SK-N-MC (cell line): ENCODE data around the gene PHTF1.
"Not testable (repeated sequence)": the region's sequence is repeated elsewhere in the genome, so short reads cannot be mapped to it uniquely, and the experiment has no call there.

ENCODE experiments used
- DNase-seq: peaks from one replicate; pipeline ENCODE4 v3.0.0-alpha.2; 2011; ENCODE audit warnings: low read depth, low spot score
- H3K27ac ChIP-seq: fragments of 200-600 bp; sonication (generic); 2 replicates; pipeline ENCODE4 v1.5.1; 2016; ENCODE audit warnings: mixed run types
- H3K36me3 ChIP-seq: fragments of 200-600 bp; sonication (generic); 2 replicates; pipeline ENCODE4 v1.6.1; 2017; ENCODE audit warnings: antibody characterized with exemption, low read length, mixed read lengths; ENCODE audit not compliant: insufficient read depth
- H3K4me3 ChIP-seq: fragments of 200-600 bp; sonication (generic); 2 replicates; pipeline ENCODE4 v1.5.1; 2016
- H3K9ac ChIP-seq: fragments of 200-600 bp; sonication (generic); 2 replicates; pipeline ENCODE4 v1.8.0; 2017; ENCODE audit warnings: mixed run types, mixed read lengths; ENCODE audit not compliant: insufficient read length
- H3K9me3 ChIP-seq: fragments of 200-600 bp; sonication (generic); 2 replicates; pipeline ENCODE4 v1.6.1; 2017; ENCODE audit warnings: low read depth, mild to moderate bottlenecking, antibody characterized with exemption, low read length, moderate library complexity, mixed read lengths
- EZH2 ChIP-seq: fragments of 200-600 bp; sonication (generic); IDR thresholded peaks from one replicate; pipeline ENCODE4 v1.6.1; 2017; ENCODE audit warnings: antibody characterized with exemption
- FOXP2 ChIP-seq: optimal IDR thresholded peaks from 2 replicates; pipeline ENCODE3; 2011; ENCODE audit warnings: mild to moderate bottlenecking, moderate library complexity; ENCODE audit not compliant: insufficient read depth; ENCODE audit errors: extremely low read length, control extremely low read depth
- POLR2AphosphoS5 ChIP-seq: IDR thresholded peaks from 2 replicates; pipeline ENCODE4 v1.6.1; 2012; ENCODE audit warnings: mild to moderate bottlenecking, low read depth, low read length, borderline replicate concordance

The PHTF1 gene

GRCh38 chr1:113765306-113766230 is 6.3 kb upstream of the PHTF1 start:
- DNase-seq: no peak
- Histone ChIP-seq H3K9ac (no peak overlapping the region), H3K36me3 (peaks cover 30% of the 10 kb centered on the region), H3K27ac (peak overlapping the region; percentile 65), H3K4me3 (peak overlapping the region; percentile 20; the same call in 1 of the 2 replicates), H3K9me3 (no peaks in the 10 kb centered on the region)
- TF ChIP-seq POLR2AphosphoS5: no peak
- no peak for TF ChIP-seq FOXP2
- no peak for TF ChIP-seq EZH2

- Histone ChIP-seq H3K27ac (0 out of 2 replicates have a peak overlapping the region, but pooled peaks have one; percentile 25), H3K36me3 (peaks cover 30% of the 10 kb centered on the region), H3K9me3 (no peaks in the 10 kb centered on the region), H3K4me3 (no peak overlapping the region), H3K9ac (no peak overlapping the region)
- no peak for TF ChIP-seq FOXP2
- TF ChIP-seq POLR2AphosphoS5: no peak
- no peak for TF ChIP-seq EZH2
- DNase-seq: no peak
Observed at GRCh38 chr1:113763661-113764060, 4.4 kb upstream of the PHTF1 start.

GRCh38 chr1:113761937-113762336 is 2.7 kb upstream of the PHTF1 start:
- H3K9me3 ChIP-seq: no peaks in the 10 kb centered on the region
- H3K36me3 ChIP-seq: peaks cover 15% of the 10 kb centered on the region
- peak overlapping the region; percentile 73 for H3K27ac ChIP-seq
- H3K4me3 ChIP-seq: no peak overlapping the region
- no peak for DNase-seq
- no peak for TF ChIP-seq POLR2AphosphoS5
- TF ChIP-seq EZH2: no peak
- no peak for TF ChIP-seq FOXP2
- peak overlapping the region; percentile 28 for H3K9ac ChIP-seq

GRCh38 chr1:113760102-113761080 is 1.1 kb upstream of the PHTF1 start:
- peaks cover 5% of the 10 kb centered on the region for H3K36me3 ChIP-seq
- no peaks in the 10 kb centered on the region for H3K9me3 ChIP-seq
- H3K9ac ChIP-seq: no peak overlapping the region
- H3K4me3 ChIP-seq: no peak overlapping the region
- no peak for DNase-seq
- H3K27ac ChIP-seq: 0 out of 2 replicates have a peak overlapping the region, but pooled peaks have one; percentile 15
- TF ChIP-seq POLR2AphosphoS5 (no peak), FOXP2 (no peak), EZH2 (no peak)

GRCh38 chr1:113758631-113759332 is 504 bp downstream of the PHTF1 start:
- TF ChIP-seq POLR2AphosphoS5 (no peak), EZH2 (no peak), FOXP2 (no peak)
- H3K9me3 ChIP-seq: no peaks in the 10 kb centered on the region
- peaks cover 12% of the 10 kb centered on the region for H3K36me3 ChIP-seq
- no peak overlapping the region for H3K27ac ChIP-seq
- H3K4me3 ChIP-seq: peak overlapping the region; percentile 93
- no peak for DNase-seq
- peak overlapping the region; percentile 71 for H3K9ac ChIP-seq

GRCh38 chr1:113756461-113756860 is 2.8 kb downstream of the PHTF1 start:
- no peak overlapping the region for H3K27ac ChIP-seq
- no peaks in the 10 kb centered on the region for H3K9me3 ChIP-seq
- TF ChIP-seq FOXP2 (no peak), EZH2 (no peak), POLR2AphosphoS5 (no peak)
- no peak overlapping the region for H3K4me3 ChIP-seq
- no peak overlapping the region for H3K9ac ChIP-seq
- DNase-seq: no peak
- H3K36me3 ChIP-seq: peaks cover 28% of the 10 kb centered on the region

GRCh38 chr1:113753333-113753732 is 6.0 kb downstream of the PHTF1 start:
- H3K27ac ChIP-seq, H3K9ac ChIP-seq, H3K9me3 ChIP-seq, DNase-seq, H3K4me3 ChIP-seq: not testable (repeated sequence)
- peaks cover 39% of the 10 kb centered on the region for H3K36me3 ChIP-seq

- Histone ChIP-seq H3K9ac (no peak overlapping the region), H3K27ac (no peak overlapping the region), H3K9me3 (no peaks in the 10 kb centered on the region), H3K36me3 (peaks cover 39% of the 10 kb centered on the region), H3K4me3 (no peak overlapping the region)
- no peak for DNase-seq
- TF ChIP-seq EZH2: no peak
- TF ChIP-seq POLR2AphosphoS5: no peak
- no peak for TF ChIP-seq FOXP2
Observed at GRCh38 chr1:113751516-113751915, 7.8 kb downstream of the PHTF1 start.
